RCC 7860 (cell line): ENCODE measurements around the gene COG3.
"Not testable (repeated sequence)": the region's sequence is repeated elsewhere in the genome, so short reads cannot be mapped to it uniquely, and the experiment has no call there.

Experiments used
- DNase-seq: peaks from one replicate; pipeline ENCODE4 v3.0.0-alpha.2; 2015; ENCODE audit warnings: low spot score
- FAIRE-seq: peaks from 2 replicates; lab custom pipeline; 2012; peaks lifted over from hg19 to GRCh38; lab: Jason Lieb, UNC

The COG3 gene, protein sequence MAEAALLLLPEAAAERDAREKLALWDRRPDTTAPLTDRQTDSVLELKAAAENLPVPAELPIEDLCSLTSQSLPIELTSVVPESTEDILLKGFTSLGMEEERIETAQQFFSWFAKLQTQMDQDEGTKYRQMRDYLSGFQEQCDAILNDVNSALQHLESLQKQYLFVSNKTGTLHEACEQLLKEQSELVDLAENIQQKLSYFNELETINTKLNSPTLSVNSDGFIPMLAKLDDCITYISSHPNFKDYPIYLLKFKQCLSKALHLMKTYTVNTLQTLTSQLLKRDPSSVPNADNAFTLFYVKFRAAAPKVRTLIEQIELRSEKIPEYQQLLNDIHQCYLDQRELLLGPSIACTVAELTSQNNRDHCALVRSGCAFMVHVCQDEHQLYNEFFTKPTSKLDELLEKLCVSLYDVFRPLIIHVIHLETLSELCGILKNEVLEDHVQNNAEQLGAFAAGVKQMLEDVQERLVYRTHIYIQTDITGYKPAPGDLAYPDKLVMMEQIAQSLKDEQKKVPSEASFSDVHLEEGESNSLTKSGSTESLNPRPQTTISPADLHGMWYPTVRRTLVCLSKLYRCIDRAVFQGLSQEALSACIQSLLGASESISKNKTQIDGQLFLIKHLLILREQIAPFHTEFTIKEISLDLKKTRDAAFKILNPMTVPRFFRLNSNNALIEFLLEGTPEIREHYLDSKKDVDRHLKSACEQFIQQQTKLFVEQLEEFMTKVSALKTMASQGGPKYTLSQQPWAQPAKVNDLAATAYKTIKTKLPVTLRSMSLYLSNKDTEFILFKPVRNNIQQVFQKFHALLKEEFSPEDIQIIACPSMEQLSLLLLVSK

GRCh38 chr13:45464687-45465453 is at the start of gene COG3:
TSS of gene COG3 (plus strand) at chr13:45464939. CDS start at chr13:45465037, 98 bp downstream.
- FAIRE-seq = peak; percentile 87

DNA sequence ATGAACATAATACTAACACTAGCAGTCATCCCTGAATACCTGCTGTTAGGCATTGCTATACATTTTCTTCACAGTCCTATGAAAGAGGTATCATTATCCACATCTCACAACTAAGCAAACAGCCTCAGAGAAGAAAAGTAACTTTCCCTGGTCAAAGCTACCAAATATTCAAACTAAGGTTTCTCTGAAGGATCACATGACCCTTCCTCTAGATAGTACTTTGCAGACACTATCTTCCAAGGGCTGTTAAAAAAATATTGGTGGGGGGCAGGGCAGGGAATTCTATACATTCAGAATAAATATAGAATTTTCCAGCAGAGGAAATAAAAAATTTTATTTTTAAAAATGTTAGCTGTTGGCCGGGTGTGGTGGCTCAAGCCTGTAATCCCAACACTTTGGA is 49.6 kb upstream of the COG3 start:
- DNase-seq (no peak), FAIRE-seq (no peak)

More at GRCh38 chr13:45464687-45465453, at the start of gene COG3:
- DNase-seq = peak; percentile 91

DNA sequence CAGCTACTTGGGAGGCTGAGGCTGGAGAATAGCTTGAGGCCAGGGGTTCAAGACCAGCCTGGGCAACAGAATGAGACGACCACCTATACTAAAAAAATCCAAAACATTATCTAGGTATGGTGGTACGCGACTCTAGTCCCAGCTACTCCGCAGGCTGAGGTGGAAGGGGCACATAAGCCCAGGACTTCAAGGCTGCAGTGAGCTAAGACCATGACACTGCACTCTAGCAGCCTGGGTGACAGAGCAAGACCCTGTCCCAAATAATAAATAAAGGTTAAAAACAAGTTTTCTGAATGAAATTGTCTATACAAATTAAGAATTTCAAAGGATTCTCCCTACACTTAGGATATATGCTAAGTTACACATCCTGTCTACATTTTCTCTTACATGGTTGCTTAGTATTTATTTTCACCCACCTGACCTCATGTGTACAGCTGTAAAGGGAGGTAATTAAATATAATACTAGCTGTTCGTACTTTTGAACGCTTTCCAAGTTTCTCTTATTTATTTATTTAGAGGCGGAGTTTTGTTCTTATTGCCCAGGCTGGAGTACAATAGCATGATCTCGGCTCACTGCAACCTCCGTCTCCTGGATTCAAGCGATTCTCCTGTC is 48.1 kb upstream of the COG3 start:
- FAIRE-seq = no peak

DNA sequence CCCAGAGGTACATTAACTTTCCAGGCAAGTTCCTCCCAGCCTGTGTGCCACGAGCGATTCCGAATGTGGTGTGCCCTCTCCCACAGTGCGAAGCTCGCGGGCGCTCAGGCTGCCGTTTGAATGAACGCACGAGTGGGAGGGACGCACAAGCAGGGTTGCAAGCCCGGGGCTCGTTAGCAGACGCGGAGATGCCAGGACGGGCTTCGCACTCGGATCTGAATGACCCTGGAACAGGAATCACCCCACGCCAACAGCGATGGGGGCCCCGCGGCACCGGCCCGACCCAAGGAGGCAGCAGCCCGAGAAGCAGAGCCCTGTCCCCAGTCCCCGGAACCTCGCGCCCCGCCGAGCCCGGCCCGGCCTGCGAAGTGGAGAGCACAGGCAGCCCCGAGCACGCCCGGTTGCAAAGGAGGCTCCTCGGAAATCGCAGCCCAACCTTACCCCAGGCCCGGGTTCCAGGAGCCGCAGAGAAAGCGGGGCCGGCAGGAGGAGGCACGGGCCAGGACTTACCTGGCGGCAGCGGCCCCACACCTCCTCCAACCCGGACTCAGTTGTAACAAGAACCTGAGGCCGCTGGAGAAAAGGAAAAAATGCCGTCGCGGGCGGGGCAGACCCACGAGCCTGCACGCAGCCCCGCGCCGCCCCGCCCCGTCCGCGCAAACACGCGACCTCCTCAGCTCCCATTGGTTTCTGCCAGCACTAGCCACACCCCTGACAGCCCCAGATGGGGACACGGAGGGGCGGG is 46.8 kb upstream of the COG3 start, which contains the start of gene SLC25A30:
Gene SLC25A30 (minus strand): TSS at position 584 of the 745 bp plus-strand sequence. CDS start 6,948 bp downstream, outside the sequence.
- DNase-seq (peak; percentile 70), FAIRE-seq (no peak)

More for the DNA sequence above, 48.1 kb upstream of the COG3 start:
- no peak for DNase-seq

- not testable (repeated sequence) for FAIRE-seq
These were observed 45.4 kb upstream of the COG3 start for GRCh38 chr13:45419389-45419788.

GRCh38 chr13:45419945-45420344 is 44.8 kb upstream of the COG3 start:
- FAIRE-seq (no peak), DNase-seq (no peak)

More at GRCh38 chr13:45419389-45419788, 45.4 kb upstream of the COG3 start:
- DNase-seq = not testable (repeated sequence)

DNA sequence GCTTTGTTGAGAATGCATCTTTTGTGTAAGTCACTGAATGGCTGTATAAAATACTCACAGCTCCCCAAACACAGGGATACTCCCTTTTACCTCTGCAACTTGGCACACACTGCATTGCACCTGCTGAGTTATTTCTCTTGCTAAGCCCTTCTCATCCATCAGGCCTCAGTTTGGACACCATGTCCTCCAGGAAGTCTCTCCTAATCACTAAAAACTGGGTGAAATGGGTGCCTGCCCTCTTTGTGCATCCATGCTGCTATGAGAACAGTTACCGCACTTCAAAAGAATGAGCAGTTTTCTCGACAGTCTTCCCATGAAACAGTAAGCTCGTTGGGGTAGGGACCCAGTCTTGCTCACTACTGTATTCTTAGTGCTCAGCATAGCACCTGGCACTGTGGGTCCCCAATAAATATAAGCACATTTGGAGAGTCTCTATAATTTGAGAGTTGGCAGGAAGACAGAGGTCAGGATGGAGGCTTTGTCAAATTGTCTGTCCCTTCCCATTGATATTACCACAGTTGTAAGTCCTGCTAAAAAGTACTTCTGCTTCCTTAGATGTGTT is 41.9 kb upstream of the COG3 start:
- no peak for FAIRE-seq

DNA sequence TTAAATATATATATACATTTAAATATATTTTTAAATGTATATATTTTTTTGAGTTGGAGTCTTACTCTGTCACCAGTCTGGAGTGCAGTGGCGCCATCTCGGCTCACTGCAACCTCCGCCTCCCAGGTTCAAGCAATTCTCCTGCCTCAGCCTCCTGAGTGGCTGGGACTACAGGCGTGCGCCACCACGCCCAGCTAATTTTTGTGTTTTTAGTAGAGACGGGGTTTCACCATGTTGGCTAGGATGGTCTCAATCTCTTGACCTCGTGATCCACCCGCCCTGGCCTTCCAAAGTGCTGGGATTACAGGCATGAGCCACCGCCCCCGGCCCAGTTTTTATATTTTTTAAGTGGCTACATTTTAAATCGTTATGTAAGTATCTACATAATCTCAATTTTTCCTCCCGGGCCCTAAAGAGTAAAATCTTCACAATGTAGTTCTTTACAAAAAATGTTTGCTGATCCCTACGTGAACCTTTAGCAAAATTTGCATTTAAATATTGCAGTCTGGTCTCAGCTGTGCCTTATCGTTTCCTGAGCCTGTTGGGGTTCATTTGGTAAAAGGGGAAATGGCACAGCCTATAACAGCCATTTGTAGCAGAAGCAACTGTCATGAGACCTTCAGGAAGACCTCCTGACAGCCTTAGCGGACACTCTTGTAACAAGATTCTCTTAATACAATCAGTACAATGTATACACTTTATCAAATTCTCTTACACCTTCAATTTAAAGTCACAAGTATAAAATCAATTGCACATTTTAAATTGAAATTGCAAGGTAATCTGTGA is 38.5 kb upstream of the COG3 start:
- DNase-seq, FAIRE-seq: not testable (repeated sequence)

More for the DNA sequence above, 41.9 kb upstream of the COG3 start:
- DNase-seq = no peak

- FAIRE-seq = no peak
- no peak for DNase-seq
These were observed 31.9 kb upstream of the COG3 start for GRCh38 chr13:45432737-45433380.

- no peak for FAIRE-seq
These were observed 31.4 kb upstream of the COG3 start for GRCh38 chr13:45433381-45433790.

GRCh38 chr13:45434556-45435371 is 30.0 kb upstream of the COG3 start:
- DNase-seq (no peak), FAIRE-seq (no peak)

More at GRCh38 chr13:45433381-45433790, 31.4 kb upstream of the COG3 start:
- no peak for DNase-seq

GRCh38 chr13:45436332-45436731 is 28.4 kb upstream of the COG3 start:
- no peak for FAIRE-seq
- DNase-seq = no peak

DNA sequence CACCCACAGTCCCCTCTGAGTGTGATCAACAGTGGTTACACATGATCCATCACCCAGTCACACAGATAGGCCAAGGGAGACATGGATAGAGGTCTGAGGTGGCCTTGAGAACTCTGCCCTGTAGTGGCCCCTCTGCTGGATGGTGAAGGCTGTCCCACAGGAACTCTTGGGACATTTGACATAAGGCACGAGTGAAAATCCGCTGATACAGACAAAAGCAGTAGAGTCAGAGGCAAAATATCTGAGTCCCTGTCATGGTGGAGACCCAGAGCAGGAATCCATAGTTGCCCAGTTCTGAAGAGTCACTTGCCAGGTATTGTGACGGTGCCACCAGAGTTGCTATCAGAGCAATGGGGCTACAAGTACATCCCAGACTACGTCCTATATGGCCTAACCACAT is 27.8 kb upstream of the COG3 start:
- FAIRE-seq (no peak), DNase-seq (no peak)

- DNase-seq (no peak), FAIRE-seq (no peak)
These were observed 26.8 kb upstream of the COG3 start for GRCh38 chr13:45437947-45438346.

DNA sequence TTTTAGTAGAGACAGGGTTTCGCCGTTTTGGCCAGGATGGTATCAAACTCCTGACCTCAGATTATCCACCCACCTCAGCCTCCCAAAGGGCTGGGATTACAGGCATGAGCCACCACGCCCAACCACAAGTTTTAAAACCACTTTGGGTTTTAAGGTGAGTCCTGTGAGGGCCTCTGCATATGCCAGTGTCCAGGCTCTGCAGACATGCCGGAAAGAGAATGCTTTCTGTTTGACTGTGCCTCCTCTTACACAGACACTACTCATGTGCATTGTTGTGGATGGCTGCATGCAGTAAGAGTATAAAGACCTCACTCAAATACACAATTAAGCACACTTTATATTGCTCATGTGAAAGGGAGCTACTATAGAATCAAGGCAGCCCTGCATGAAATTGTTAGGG is 25.7 kb upstream of the COG3 start:
- FAIRE-seq (no peak), DNase-seq (no peak)

DNA sequence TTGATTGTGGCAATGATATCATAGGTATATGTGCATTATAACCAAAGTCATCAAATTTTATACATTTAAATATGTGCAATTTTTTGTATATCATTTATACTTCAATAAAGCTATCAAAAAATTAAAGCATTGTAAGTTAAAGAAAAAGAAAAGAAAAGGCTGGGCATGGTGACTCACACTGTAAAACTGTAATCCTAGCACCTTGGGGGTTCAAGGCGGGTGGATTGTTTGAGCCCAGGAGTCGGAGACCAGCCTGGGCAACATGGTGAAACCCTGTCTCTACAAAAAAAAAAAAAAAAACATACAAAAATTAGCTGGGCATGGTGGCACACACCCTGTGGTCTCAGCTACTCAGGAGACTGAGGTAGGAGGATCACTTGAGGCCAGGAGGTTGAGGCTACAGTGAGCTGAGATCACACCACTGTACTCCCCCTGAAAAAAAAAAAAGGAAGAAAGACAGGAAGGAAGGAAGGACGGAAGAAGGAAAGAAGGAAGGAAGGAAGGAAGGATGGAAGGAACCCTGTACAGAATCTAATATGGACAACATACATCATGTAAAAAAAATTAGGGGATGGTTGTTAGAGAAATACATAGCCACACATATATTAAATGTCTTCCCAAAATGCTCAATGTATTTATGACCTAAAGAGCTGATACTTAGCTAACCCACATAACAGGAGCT is 24.8 kb upstream of the COG3 start:
- DNase-seq (no peak), FAIRE-seq (no peak)

DNA sequence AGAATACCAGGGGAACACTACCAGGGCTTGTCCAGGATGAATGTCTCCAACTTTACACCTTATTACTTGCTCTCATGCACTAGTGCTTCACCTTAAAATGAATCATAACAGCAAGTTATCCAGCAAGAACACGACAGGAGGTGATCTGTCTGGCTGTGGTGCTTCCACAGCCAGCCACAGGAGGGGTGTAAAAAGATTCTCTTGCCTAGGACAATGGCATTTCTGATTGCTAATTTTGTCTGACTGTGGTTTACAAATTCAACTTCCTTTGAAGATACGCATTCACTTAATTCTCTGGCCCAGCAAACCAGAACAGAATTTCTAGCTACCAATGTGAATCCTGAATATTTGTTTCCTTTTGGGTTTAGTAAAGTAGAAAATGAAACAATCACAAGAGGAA is 23.1 kb upstream of the COG3 start:
- FAIRE-seq = peak; percentile 30
- peak; percentile 32 for DNase-seq
